Lower leg skin (tissue), 3 donors: Measurements from ENCODE around the gene PKD1.

ENCODE experiments used
- POLR2A ChIP-seq, 2 donors: fragments of 450-650 bp; IDR thresholded peaks; one replicate each; pipeline ENCODE4 v1.6.1; 2016 to 2017; ENCODE audit warnings: antibody characterized with exemption in 2 of 2, mild to moderate bottlenecking in 1 of 2, moderate library complexity in 1 of 2
- TF ChIP-seq, protein P1 (sequence below), 3 donors: fragments of 450-650 bp; IDR thresholded peaks; one replicate each; pipeline ENCODE4 v1.5.1; 2016; ENCODE audit warnings: antibody characterized with exemption in 3 of 3, mild to moderate bottlenecking in 3 of 3, moderate library complexity in 2 of 3

DNA sequence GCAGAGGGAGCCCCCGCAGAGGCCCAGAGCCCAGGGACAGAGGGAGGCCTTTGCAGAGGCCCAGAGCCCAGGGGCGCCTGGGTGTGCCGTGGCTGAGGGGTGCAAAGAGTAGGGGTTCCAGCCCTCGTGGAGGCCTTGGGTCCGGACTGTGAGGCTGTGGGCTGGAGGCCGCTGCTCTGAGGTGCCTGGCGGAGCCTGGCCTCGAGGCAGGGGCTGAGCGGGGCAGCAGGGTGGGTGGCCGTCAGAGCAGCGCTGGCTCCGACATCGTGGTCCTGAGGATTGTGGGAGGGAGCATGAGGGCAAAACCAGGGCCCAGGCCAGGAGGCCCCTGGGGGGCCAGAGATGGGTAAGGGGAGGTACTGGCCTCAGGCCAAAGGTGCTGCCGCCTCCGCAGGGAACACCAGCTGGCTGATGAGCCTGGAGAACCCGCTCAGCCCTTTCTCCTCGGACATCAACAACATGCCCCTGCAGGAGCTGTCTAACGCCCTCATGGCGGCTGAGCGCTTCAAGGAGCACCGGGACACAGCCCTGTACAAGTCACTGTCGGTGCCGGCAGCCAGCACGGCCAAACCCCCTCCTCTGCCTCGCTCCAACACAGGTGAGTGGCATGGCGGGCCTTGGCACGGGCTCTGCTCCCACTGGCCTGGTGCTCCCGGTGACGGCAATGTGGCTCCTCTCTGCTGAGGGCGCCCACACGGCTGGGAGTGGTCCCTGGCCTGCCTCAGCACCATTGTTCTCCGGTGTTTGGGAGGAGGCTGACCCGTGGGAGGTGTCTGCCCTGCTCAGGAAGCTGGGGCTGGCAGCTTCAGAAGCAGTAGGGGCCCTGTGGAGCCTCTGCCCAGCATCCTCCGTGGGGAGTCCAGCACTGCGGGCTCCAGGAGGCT lies 54.3 kb downstream of the PKD1 start:
- no peak for TF ChIP-seq POLR2A (IDR thresholded peaks at IDR 0.05)
- TF ChIP-seq, protein P1, sequence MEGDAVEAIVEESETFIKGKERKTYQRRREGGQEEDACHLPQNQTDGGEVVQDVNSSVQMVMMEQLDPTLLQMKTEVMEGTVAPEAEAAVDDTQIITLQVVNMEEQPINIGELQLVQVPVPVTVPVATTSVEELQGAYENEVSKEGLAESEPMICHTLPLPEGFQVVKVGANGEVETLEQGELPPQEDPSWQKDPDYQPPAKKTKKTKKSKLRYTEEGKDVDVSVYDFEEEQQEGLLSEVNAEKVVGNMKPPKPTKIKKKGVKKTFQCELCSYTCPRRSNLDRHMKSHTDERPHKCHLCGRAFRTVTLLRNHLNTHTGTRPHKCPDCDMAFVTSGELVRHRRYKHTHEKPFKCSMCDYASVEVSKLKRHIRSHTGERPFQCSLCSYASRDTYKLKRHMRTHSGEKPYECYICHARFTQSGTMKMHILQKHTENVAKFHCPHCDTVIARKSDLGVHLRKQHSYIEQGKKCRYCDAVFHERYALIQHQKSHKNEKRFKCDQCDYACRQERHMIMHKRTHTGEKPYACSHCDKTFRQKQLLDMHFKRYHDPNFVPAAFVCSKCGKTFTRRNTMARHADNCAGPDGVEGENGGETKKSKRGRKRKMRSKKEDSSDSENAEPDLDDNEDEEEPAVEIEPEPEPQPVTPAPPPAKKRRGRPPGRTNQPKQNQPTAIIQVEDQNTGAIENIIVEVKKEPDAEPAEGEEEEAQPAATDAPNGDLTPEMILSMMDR (IDR thresholded peaks at IDR 0.05): no peak
